Activated T-helper 1 cell treated with anti-CD3 and anti-CD28 coated beads, Interleukin-12 subunit alpha, Interleukin-12 subunit beta, Interleukin-2, Interleukin-4 antibody, amounts not matched to agents 30 ng/mL and 10 ng/mL and 1 ng/mL, durations not matched to agents 14 hours and 24 hours and 36 hours (primary cell): ENCODE measurements around the gene GALNT13. TPM values are rescaled to one million over a fixed set of nuclear protein-coding genes. Genes with fewer than 3 reads are reported as not detected.

ENCODE experiments used
- DNase-seq: peaks from one replicate; pipeline ENCODE4 v3.0.0; 2021; ENCODE audit warnings: low spot score
- H3K27ac Mint-ChIP-seq: one replicate; pipeline ENCODE4 v1.8.0; 2021; ENCODE audit warnings: mild to moderate bottlenecking, mixed read lengths
- H3K27me3 Mint-ChIP-seq: one replicate; pipeline ENCODE4 v1.8.0; 2022; ENCODE audit warnings: mild to moderate bottlenecking, moderate library complexity, mixed read lengths; ENCODE audit not compliant: insufficient read depth
- H3K36me3 Mint-ChIP-seq: one replicate; pipeline ENCODE4 v1.8.0; 2021; ENCODE audit warnings: low read depth, mixed read lengths
- H3K4me1 Mint-ChIP-seq: one replicate; pipeline ENCODE4 v1.8.0; 2021; ENCODE audit warnings: low read depth, mixed read lengths
- H3K4me3 Mint-ChIP-seq: one replicate; pipeline ENCODE4 v1.8.0; 2021; ENCODE audit warnings: mild to moderate bottlenecking, moderate library complexity, mixed read lengths
- H3K9me3 Mint-ChIP-seq: one replicate; pipeline ENCODE4 v1.8.0; 2021; ENCODE audit warnings: mixed read lengths
- intact Hi-C: fragments of 100-400 bp; cut with micrococcal nuclease; formaldehyde crosslinking; loops from one replicate; pipeline ENCODE4 v1.15.1; 2024
- total RNA-seq: library from RNA; stranded (reverse); gene quantifications from 2 replicates; pipeline ENCODE4 v1.2.3, GENCODE V29; 2022

GALNT13 gene
- total RNA-seq, 1 donor from 2014 or later: not detected

DNA sequence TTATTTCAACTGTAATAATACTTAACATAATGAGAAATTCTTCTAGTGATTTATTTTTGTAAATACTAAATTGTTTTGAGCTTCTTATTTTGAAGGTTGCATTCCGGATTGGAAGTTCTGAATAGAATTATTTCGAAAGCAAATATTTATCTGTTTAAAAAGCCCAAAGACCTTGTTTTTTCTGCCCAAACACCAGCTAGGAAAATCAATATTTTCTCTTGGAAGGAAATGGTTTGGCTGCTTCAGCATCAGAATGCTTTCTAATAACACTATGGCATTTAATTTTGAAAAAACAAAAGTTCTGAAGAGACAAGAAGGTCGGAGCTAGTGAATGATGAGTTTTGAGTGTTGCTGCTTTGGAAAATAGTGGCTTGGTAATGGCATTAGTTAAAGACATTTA lies 522.9 kb downstream of the GALNT13 start:
- no peak overlapping the region for H3K27ac Mint-ChIP-seq
- intact Hi-C loops: no loop called here
- no peak overlapping the region for H3K4me3 Mint-ChIP-seq
- peaks cover 3% of the 10 kb centered on the region for H3K9me3 Mint-ChIP-seq
- no peaks in the 10 kb centered on the region for H3K27me3 Mint-ChIP-seq
- no peak for DNase-seq
- no peaks in the 10 kb centered on the region for H3K36me3 Mint-ChIP-seq
- no peaks in the 10 kb centered on the region for H3K4me1 Mint-ChIP-seq

GRCh38 chr2:154400563-154401290 lies 529.0 kb downstream of the GALNT13 start:
- Mint-ChIP-seq H3K9me3 (no peaks in the 10 kb centered on the region), H3K4me3 (no peak overlapping the region), H3K36me3 (no peaks in the 10 kb centered on the region), H3K27ac (no peak overlapping the region), H3K27me3 (no peaks in the 10 kb centered on the region), H3K4me1 (no peaks in the 10 kb centered on the region)
- intact Hi-C loops: no loop called here
- DNase-seq: no peak

- Mint-ChIP-seq H3K27ac (no peak overlapping the region), H3K4me3 (no peak overlapping the region), H3K27me3 (no peaks in the 10 kb centered on the region), H3K36me3 (no peaks in the 10 kb centered on the region), H3K4me1 (no peaks in the 10 kb centered on the region), H3K9me3 (no peaks in the 10 kb centered on the region)
- intact Hi-C loops: no loop called here
- no peak for DNase-seq
Measured at GRCh38 chr2:154402213-154402612, 530.5 kb downstream of the GALNT13 start.

DNA sequence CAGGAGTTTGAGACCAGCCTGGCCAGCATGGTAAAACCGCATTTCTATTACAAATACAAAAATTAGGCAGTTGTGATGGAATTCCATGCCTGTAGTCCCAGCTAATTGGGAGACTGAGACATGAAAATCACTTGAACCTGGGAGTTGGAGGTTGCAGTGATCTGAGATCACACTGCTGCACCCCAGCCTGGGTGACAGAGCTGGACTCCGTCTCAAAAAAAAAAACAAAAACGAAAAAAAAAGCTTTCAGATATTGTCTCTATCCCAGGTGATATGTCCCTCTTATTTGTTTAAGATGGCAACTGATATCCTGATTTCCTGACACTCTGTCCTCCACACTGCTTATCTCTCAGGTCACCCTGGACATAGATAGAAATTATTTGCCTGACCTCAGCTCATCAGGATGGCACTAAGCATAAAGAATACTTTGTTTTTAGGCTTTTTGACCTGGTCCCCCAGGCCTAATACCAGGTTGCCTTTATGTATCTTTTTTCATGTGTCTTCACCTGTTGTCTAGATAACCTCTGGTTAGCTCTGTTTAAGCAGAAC lies 531.6 kb downstream of the GALNT13 start:
- H3K36me3 Mint-ChIP-seq: no peaks in the 10 kb centered on the region
- no peak overlapping the region for H3K27ac Mint-ChIP-seq
- H3K27me3 Mint-ChIP-seq: no peaks in the 10 kb centered on the region
- intact Hi-C loops: no loop called here
- no peaks in the 10 kb centered on the region for H3K9me3 Mint-ChIP-seq
- no peak for DNase-seq
- H3K4me1 Mint-ChIP-seq: no peaks in the 10 kb centered on the region
- H3K4me3 Mint-ChIP-seq: no peak overlapping the region

GRCh38 chr2:154408786-154409185 lies 537.1 kb downstream of the GALNT13 start:
- Mint-ChIP-seq H3K4me1 (no peaks in the 10 kb centered on the region), H3K9me3 (no peaks in the 10 kb centered on the region), H3K27me3 (no peaks in the 10 kb centered on the region), H3K36me3 (no peaks in the 10 kb centered on the region), H3K27ac (no peak overlapping the region), H3K4me3 (no peak overlapping the region)
- intact Hi-C loops: no loop called here
- no peak for DNase-seq

DNA sequence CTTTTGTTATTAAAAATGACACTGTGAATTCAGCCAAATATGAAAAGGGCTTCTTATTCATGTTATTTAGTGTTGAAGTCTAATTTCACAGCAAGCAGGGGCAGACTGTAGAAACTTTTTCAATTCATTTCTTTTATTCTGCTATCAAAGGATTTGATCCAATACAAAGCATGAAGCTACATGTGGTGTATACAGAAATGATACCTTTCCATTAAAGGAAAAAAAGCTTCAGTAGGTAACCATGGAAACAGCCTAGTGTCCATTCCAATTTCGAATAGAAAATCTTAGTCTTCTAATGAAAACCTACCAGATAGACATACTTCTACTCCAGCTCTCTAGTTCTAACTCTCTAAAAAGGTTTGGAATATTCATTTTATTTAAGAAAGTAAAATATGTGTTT lies 550.5 kb downstream of the GALNT13 start:
- DNase-seq: no peak
- Mint-ChIP-seq H3K9me3 (no peaks in the 10 kb centered on the region), H3K27ac (no peak overlapping the region), H3K27me3 (no peaks in the 10 kb centered on the region), H3K36me3 (no peaks in the 10 kb centered on the region), H3K4me3 (no peak overlapping the region), H3K4me1 (no peaks in the 10 kb centered on the region)
- intact Hi-C loops: no loop called here

GRCh38 chr2:154425994-154426393 lies 554.3 kb downstream of the GALNT13 start:
- Mint-ChIP-seq H3K4me3 (no peak overlapping the region), H3K27me3 (no peaks in the 10 kb centered on the region), H3K27ac (no peak overlapping the region), H3K4me1 (no peaks in the 10 kb centered on the region), H3K36me3 (no peaks in the 10 kb centered on the region), H3K9me3 (no peaks in the 10 kb centered on the region)
- DNase-seq: no peak
- intact Hi-C loops: no loop called here

- H3K4me3 Mint-ChIP-seq: no peak overlapping the region
- H3K36me3 Mint-ChIP-seq: no peaks in the 10 kb centered on the region
- H3K27me3 Mint-ChIP-seq: no peaks in the 10 kb centered on the region
- H3K9me3 Mint-ChIP-seq: no peaks in the 10 kb centered on the region
- no peak for DNase-seq
- H3K4me1 Mint-ChIP-seq: no peaks in the 10 kb centered on the region
- H3K27ac Mint-ChIP-seq: no peak overlapping the region
- intact Hi-C loops: no loop called here
Measured at GRCh38 chr2:154427453-154427852, 555.7 kb downstream of the GALNT13 start.

DNA sequence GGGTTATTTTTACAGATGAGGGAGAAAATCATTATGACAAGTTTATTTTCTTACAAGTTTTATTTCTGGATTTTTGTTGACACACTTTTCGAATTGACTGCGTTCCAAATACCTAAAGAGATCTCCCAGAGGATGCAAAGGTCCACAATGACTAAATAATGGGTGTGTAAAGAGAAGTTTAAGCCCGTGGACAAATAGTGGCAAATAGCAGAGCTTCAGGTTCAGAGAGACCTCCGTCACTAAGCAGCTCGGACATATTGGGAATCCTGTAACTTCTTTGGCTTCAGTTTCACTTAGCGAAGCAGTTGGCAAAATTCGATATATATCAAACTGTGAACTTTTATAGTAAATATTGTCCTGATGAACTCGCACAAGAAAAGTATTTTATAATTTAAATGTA lies 556.3 kb downstream of the GALNT13 start:
- no peaks in the 10 kb centered on the region for H3K4me1 Mint-ChIP-seq
- no peaks in the 10 kb centered on the region for H3K27me3 Mint-ChIP-seq
- intact Hi-C loops: no loop called here
- no peak overlapping the region for H3K4me3 Mint-ChIP-seq
- no peaks in the 10 kb centered on the region for H3K9me3 Mint-ChIP-seq
- no peak for DNase-seq
- no peak overlapping the region for H3K27ac Mint-ChIP-seq
- H3K36me3 Mint-ChIP-seq: no peaks in the 10 kb centered on the region

DNA sequence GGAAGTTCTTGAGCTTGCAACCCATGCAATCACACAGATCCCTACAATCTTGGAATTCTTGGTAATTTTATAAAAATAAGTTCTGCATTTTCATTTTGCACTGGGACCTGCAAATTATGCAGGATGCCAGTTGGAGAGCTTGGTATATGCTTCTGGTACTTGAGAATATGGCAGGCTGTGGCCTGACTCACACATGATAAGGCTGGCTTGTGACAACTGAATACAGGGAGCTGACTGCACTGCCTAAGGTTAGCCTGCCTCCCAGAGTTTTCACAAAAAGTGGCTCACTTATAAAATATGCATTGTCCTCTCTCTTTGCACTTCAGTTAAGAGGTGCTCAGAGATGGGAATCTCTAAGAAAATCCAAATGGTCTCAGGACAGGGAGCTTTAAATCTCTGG lies 561.3 kb downstream of the GALNT13 start:
- H3K27ac Mint-ChIP-seq: no peak overlapping the region
- intact Hi-C loops: no loop called here
- H3K36me3 Mint-ChIP-seq: no peaks in the 10 kb centered on the region
- no peak for DNase-seq
- H3K4me1 Mint-ChIP-seq: no peaks in the 10 kb centered on the region
- H3K4me3 Mint-ChIP-seq: no peak overlapping the region
- no peaks in the 10 kb centered on the region for H3K9me3 Mint-ChIP-seq
- H3K27me3 Mint-ChIP-seq: no peaks in the 10 kb centered on the region

DNA sequence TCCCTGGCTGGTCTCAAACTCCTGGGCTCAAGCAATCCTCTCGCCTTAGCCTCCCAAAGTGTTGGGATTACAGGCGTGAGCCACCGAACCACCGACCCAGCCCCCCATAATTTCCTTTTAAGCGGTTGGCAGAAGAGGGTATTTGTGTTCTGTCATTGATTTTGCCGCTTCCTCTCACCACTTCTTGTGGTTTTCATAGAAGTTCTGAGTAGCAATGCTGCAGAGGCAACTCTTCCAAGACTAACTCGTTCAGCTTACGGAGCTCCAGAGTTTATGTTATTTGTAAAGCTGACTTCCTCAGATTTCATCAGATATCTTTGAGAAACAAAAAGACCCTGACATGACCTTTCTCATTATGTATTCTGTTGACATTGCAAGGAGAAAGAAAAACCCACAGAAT lies 565.4 kb downstream of the GALNT13 start:
- Mint-ChIP-seq H3K36me3 (no peaks in the 10 kb centered on the region), H3K27ac (no peak overlapping the region), H3K27me3 (no peaks in the 10 kb centered on the region), H3K9me3 (no peaks in the 10 kb centered on the region), H3K4me3 (no peak overlapping the region), H3K4me1 (no peaks in the 10 kb centered on the region)
- DNase-seq: no peak
- intact Hi-C loops: no loop called here

DNA sequence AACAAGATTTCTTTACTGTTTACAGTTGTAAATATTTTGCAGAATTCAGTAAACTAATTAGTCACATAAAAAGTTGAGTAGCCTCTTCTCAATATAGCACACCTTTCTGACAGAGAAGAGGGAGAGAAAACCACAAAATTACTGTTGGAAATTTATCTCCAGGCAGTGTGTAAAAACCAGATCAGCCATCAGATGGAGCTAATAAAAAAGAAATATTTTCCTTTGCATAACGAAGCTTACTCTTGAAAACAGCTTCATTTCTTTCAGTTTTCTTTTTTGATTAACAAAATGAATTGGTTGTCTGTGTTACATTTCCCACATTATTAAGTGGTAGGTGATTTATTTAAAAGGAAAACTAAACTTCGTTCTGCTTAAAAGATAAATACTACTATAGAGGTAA lies 567.4 kb downstream of the GALNT13 start:
- DNase-seq: no peak
- no peaks in the 10 kb centered on the region for H3K36me3 Mint-ChIP-seq
- no peaks in the 10 kb centered on the region for H3K9me3 Mint-ChIP-seq
- intact Hi-C loops: no loop called here
- H3K27me3 Mint-ChIP-seq: no peaks in the 10 kb centered on the region
- no peak overlapping the region for H3K4me3 Mint-ChIP-seq
- no peaks in the 10 kb centered on the region for H3K4me1 Mint-ChIP-seq
- H3K27ac Mint-ChIP-seq: no peak overlapping the region

GRCh38 chr2:154443919-154444318 lies 572.2 kb downstream of the GALNT13 start:
- no peak overlapping the region for H3K4me3 Mint-ChIP-seq
- H3K27me3 Mint-ChIP-seq: no peaks in the 10 kb centered on the region
- no peaks in the 10 kb centered on the region for H3K4me1 Mint-ChIP-seq
- intact Hi-C loops: no loop called here
- H3K27ac Mint-ChIP-seq: no peak overlapping the region
- DNase-seq: no peak
- no peaks in the 10 kb centered on the region for H3K9me3 Mint-ChIP-seq
- no peaks in the 10 kb centered on the region for H3K36me3 Mint-ChIP-seq

DNA sequence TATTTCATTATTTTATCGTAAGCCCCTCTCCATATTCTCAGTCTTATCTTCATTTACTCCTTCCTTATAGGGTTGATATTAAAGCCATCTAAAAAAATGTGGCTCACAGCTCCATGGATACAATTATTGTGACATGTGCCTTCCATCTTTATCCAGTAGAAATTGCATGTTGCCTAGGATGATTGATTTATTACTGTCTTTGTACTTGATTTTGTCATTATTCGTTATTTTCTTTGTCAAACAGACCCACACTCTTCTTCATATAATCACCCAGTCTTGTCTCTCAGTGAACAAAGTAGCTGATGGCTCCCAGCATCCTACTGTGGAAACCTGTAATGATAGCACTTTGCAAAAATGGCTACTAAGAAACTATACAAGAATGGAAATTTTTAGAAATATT lies 574.6 kb downstream of the GALNT13 start:
- intact Hi-C loops: no loop called here
- no peak overlapping the region for H3K4me3 Mint-ChIP-seq
- H3K27ac Mint-ChIP-seq: no peak overlapping the region

More for the DNA sequence above, 574.6 kb downstream of the GALNT13 start:
- H3K27me3 Mint-ChIP-seq: no peaks in the 10 kb centered on the region
- no peaks in the 10 kb centered on the region for H3K36me3 Mint-ChIP-seq
- no peaks in the 10 kb centered on the region for H3K9me3 Mint-ChIP-seq
- no peak for DNase-seq
- H3K4me1 Mint-ChIP-seq: no peaks in the 10 kb centered on the region
